GM23338 (cell line): ENCODE results near the gene HLA-DOA. TPM values are rescaled to one million over a fixed set of nuclear protein-coding genes. Genes with fewer than 3 reads are reported as not detected.
A peak's percentile ranks its signal among the peaks of the same experiment; 100 is the strongest.

Experiments used
- ATAC-seq: fragments of 200-7000 bp; cut with Tn5 transposase; 3 replicates; pipeline ENCODE4 v1.9.1; 2020
- DNase-seq: peaks from one replicate; pipeline ENCODE4 v3.0.0-alpha.2; 2015; ENCODE audit warnings: low spot score
- H2AFZ ChIP-seq: fragments of 200-600 bp; sonication (generic); 2 replicates; pipeline ENCODE4 v1.8.0; 2016; ENCODE audit warnings: antibody characterized with exemption, mild to moderate bottlenecking, moderate library complexity
- H3F3A ChIP-seq: fragments of 200-600 bp; sonication (generic); replicated peaks from 2 replicates; pipeline ENCODE4 v1.8.0; 2017; ENCODE audit warnings: antibody characterized with exemption, mixed run types, low read depth
- H3K27ac ChIP-seq: fragments of 200-600 bp; sonication (generic); 2 replicates; pipeline ENCODE4 v1.6.1; 2016; ENCODE audit warnings: low read depth
- H3K27me3 ChIP-seq: fragments of 200-600 bp; sonication (generic); 2 replicates; pipeline ENCODE4 v1.8.0; 2016; ENCODE audit warnings: mild to moderate bottlenecking, mixed run types, moderate library complexity; ENCODE audit not compliant: insufficient read depth
- H3K36me3 ChIP-seq: fragments of 200-600 bp; sonication (generic); 2 replicates; pipeline ENCODE4 v1.8.0; 2016; ENCODE audit warnings: mild to moderate bottlenecking; ENCODE audit not compliant: insufficient read depth
- H3K4me1 ChIP-seq: fragments of 200-600 bp; sonication (generic); 2 replicates; pipeline ENCODE4 v1.8.0; 2016; ENCODE audit warnings: mild to moderate bottlenecking, moderate library complexity; ENCODE audit not compliant: insufficient read depth
- H3K4me2 ChIP-seq: fragments of 200-600 bp; sonication (generic); 2 replicates; pipeline ENCODE4 v1.7.1; 2017; ENCODE audit warnings: mixed run types
- H3K4me3 ChIP-seq: fragments of 200-600 bp; sonication (generic); 2 replicates; pipeline ENCODE4 v1.6.1; 2016; ENCODE audit warnings: mixed run types
- H3K79me2 ChIP-seq: fragments of 200-600 bp; sonication (generic); replicated peaks from 2 replicates; pipeline ENCODE4 v1.8.0; 2017; ENCODE audit warnings: mild to moderate bottlenecking; ENCODE audit not compliant: insufficient read depth
- H3K9me2 ChIP-seq: fragments of 200-600 bp; sonication (generic); 2 replicates; pipeline ENCODE4 v1.8.0; 2017; ENCODE audit not compliant: insufficient read depth
- H4K20me1 ChIP-seq: fragments of 200-600 bp; sonication (generic); replicated peaks from 2 replicates; pipeline ENCODE4 v1.8.0; 2017; ENCODE audit warnings: mild to moderate bottlenecking; ENCODE audit not compliant: insufficient read depth
- H3K27ac Mint-ChIP-seq: 2 replicates; pipeline ENCODE4 v1.8.0; 2020; ENCODE audit warnings: inconsistent platforms, mild to moderate bottlenecking, moderate library complexity, mixed read lengths
- H3K27me3 Mint-ChIP-seq: 3 replicates; pipeline ENCODE4 v1.8.0; 2022; ENCODE audit warnings: low read depth, mild to moderate bottlenecking, moderate library complexity, mixed read lengths, inconsistent platforms; ENCODE audit not compliant: insufficient read depth, poor library complexity
- H3K36me3 Mint-ChIP-seq: 3 replicates; pipeline ENCODE4 v1.8.0; 2021; ENCODE audit warnings: low read depth, mild to moderate bottlenecking, inconsistent platforms, moderate library complexity, mixed read lengths
- H3K4me1 Mint-ChIP-seq: 3 replicates; pipeline ENCODE4 v1.8.0; 2020; ENCODE audit warnings: mild to moderate bottlenecking, inconsistent platforms, mixed read lengths
- H3K4me3 Mint-ChIP-seq: 3 replicates; pipeline ENCODE4 v1.8.0; 2021; ENCODE audit warnings: moderate library complexity, mild to moderate bottlenecking, inconsistent platforms, mixed read lengths
- H3K9me3 Mint-ChIP-seq: 3 replicates; pipeline ENCODE4 v1.8.0; 2020; ENCODE audit warnings: moderate library complexity, mild to moderate bottlenecking, inconsistent platforms, mixed read lengths
- CREB1 ChIP-seq: fragments of 250-450 bp; sonication (Bioruptor Pico); IDR thresholded peaks from 2 replicates; pipeline ENCODE4 v1.5.0; 2020; ENCODE audit warnings: low read depth, mild to moderate bottlenecking, moderate library complexity
- CTCF ChIP-seq, 2 experiments: fragments of 200-600 bp in 1 of 2; sonication (generic) in 1 of 2; conservative IDR thresholded peaks; 2 replicates each; pipeline versions ENCODE4 v1.5.1 to v1.6.1; 2016 to 2017; ENCODE audit warnings: antibody characterized with exemption in 2 of 2, low read depth in 2 of 2, mild to moderate bottlenecking in 2 of 2, moderate library complexity in 1 of 2
- EZH2 ChIP-seq: fragments of 200-600 bp; sonication (generic); IDR thresholded peaks from one replicate; pipeline ENCODE4 v1.8.0; 2017; ENCODE audit warnings: antibody characterized with exemption, mild to moderate bottlenecking, low read depth; ENCODE audit not compliant: unreplicated experiment
- EZH2phosphoT487 ChIP-seq: fragments of 200-600 bp; sonication (generic); IDR thresholded peaks from one replicate; pipeline ENCODE4 v1.8.1; 2018; ENCODE audit warnings: antibody characterized with exemption; ENCODE audit not compliant: unreplicated experiment
- JUNB ChIP-seq: IDR thresholded peaks from one replicate; pipeline ENCODE4 v1.6.1; 2016; ENCODE audit warnings: antibody characterized with exemption; ENCODE audit not compliant: unreplicated experiment
- NANOG ChIP-seq: IDR thresholded peaks from 2 replicates; pipeline ENCODE4 v1.6.1; 2016; ENCODE audit warnings: antibody characterized with exemption, borderline replicate concordance
- POLR2AphosphoS5 ChIP-seq: IDR thresholded peaks from 2 replicates; pipeline ENCODE4 v1.6.1; 2016; ENCODE audit warnings: antibody characterized with exemption, low read depth
- REST ChIP-seq: IDR thresholded peaks from one replicate; pipeline ENCODE4 v1.6.1; 2018; ENCODE audit warnings: antibody characterized with exemption; ENCODE audit not compliant: unreplicated experiment
- STAT1 ChIP-seq: IDR thresholded peaks from one replicate; pipeline ENCODE4 v1.6.1; 2016; ENCODE audit warnings: antibody characterized with exemption; ENCODE audit not compliant: unreplicated experiment
- ZNF114 ChIP-seq: fragments of 250-450 bp; sonication (Bioruptor Pico); IDR thresholded peaks from 2 replicates; pipeline ENCODE4 v1.5.0; 2020; ENCODE audit warnings: mild to moderate bottlenecking, moderate library complexity
- ZNF331 ChIP-seq: fragments of 250-450 bp; sonication (Bioruptor Pico); IDR thresholded peaks from 2 replicates; pipeline ENCODE4 v1.5.0; 2020; ENCODE audit warnings: low read depth, mild to moderate bottlenecking, moderate library complexity
- polyA plus RNA-seq: library from polyadenylated mRNA; unstranded; fragments of >200 nt; fragmentation: Nextera tagmentation; extraction: Ambion mirVana; gene quantifications from 2 replicates; pipeline ENCODE4 v1.2.1, GENCODE V29; 2016
- total RNA-seq: library from RNA; depleted of rRNA; stranded (reverse); fragments of >200 nt; shearing (Covaris generic); gene quantifications from 2 replicates; pipeline ENCODE4 v1.2.3, GENCODE V29; 2014
- TF ChIP-seq, protein P1 (sequence below): IDR thresholded peaks from 2 replicates; pipeline ENCODE4 v1.6.1; 2016; ENCODE audit warnings: antibody characterized with exemption
- TF ChIP-seq, protein P2 (sequence below): fragments of 250-450 bp; sonication (Bioruptor Pico); IDR thresholded peaks from 2 replicates; pipeline ENCODE4 v1.5.0; 2020; ENCODE audit warnings: mild to moderate bottlenecking, moderate library complexity

Gene HLA-DOA
- total and polyA plus RNA-seq, 2 experiments from 2014 or later: 4.8 to 30.5 TPM

GRCh38 chr6:33018418-33018817, 9.0 kb upstream of the HLA-DOA start:
- Mint-ChIP-seq H3K4me3 (no peak overlapping the region; the same call in 2 of the 3 replicates), H3K27ac (no peak overlapping the region), H3K9me3 (no peaks in the 10 kb centered on the region), H3K36me3 (no peaks in the 10 kb centered on the region), H3K4me1 (peaks cover 12% of the 10 kb centered on the region), H3K27me3 (peaks cover 6% of the 10 kb centered on the region)
- ATAC-seq (no peak), DNase-seq (no peak)
- H2AFZ ChIP-seq: peak overlapping the region; percentile 52; the same call in 1 of the 2 replicates
- H3K27me3 ChIP-seq: no peaks in the 10 kb centered on the region
- H3K27ac ChIP-seq: no peak overlapping the region
- H3K36me3 ChIP-seq: no peaks in the 10 kb centered on the region
- no peaks in the 10 kb centered on the region for H3K79me2 ChIP-seq
- no peaks in the 10 kb centered on the region for H4K20me1 ChIP-seq
- 0 out of 2 replicates have a peak, but pooled peaks cover 2% of the 10 kb centered on the region for H3K4me1 ChIP-seq
- no peak overlapping the region for H3K4me2 ChIP-seq
- no peaks in the 10 kb centered on the region; the same call in 1 of the 2 replicates for H3K9me2 ChIP-seq
- H3K4me3 ChIP-seq: no peak overlapping the region
- no peaks in the 10 kb centered on the region for H3F3A ChIP-seq
- TF ChIP-seq EZH2phosphoT487 (no peak), CREB1 (no peak), ZNF331 (no peak), EZH2 (no peak), NANOG (no peak), STAT1 (no peak), ZNF114 (CRISPR knock-in tag) (no peak), CTCF (conservative IDR thresholded peaks at IDR 0.05; ENCODE audit: low read depth in 2 of 2) (no peak), REST (no peak), JUNB (no peak), POLR2AphosphoS5 (no peak)
- TF ChIP-seq, protein P1, sequence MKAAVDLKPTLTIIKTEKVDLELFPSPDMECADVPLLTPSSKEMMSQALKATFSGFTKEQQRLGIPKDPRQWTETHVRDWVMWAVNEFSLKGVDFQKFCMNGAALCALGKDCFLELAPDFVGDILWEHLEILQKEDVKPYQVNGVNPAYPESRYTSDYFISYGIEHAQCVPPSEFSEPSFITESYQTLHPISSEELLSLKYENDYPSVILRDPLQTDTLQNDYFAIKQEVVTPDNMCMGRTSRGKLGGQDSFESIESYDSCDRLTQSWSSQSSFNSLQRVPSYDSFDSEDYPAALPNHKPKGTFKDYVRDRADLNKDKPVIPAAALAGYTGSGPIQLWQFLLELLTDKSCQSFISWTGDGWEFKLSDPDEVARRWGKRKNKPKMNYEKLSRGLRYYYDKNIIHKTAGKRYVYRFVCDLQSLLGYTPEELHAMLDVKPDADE: no peak
- TF ChIP-seq, protein P2, sequence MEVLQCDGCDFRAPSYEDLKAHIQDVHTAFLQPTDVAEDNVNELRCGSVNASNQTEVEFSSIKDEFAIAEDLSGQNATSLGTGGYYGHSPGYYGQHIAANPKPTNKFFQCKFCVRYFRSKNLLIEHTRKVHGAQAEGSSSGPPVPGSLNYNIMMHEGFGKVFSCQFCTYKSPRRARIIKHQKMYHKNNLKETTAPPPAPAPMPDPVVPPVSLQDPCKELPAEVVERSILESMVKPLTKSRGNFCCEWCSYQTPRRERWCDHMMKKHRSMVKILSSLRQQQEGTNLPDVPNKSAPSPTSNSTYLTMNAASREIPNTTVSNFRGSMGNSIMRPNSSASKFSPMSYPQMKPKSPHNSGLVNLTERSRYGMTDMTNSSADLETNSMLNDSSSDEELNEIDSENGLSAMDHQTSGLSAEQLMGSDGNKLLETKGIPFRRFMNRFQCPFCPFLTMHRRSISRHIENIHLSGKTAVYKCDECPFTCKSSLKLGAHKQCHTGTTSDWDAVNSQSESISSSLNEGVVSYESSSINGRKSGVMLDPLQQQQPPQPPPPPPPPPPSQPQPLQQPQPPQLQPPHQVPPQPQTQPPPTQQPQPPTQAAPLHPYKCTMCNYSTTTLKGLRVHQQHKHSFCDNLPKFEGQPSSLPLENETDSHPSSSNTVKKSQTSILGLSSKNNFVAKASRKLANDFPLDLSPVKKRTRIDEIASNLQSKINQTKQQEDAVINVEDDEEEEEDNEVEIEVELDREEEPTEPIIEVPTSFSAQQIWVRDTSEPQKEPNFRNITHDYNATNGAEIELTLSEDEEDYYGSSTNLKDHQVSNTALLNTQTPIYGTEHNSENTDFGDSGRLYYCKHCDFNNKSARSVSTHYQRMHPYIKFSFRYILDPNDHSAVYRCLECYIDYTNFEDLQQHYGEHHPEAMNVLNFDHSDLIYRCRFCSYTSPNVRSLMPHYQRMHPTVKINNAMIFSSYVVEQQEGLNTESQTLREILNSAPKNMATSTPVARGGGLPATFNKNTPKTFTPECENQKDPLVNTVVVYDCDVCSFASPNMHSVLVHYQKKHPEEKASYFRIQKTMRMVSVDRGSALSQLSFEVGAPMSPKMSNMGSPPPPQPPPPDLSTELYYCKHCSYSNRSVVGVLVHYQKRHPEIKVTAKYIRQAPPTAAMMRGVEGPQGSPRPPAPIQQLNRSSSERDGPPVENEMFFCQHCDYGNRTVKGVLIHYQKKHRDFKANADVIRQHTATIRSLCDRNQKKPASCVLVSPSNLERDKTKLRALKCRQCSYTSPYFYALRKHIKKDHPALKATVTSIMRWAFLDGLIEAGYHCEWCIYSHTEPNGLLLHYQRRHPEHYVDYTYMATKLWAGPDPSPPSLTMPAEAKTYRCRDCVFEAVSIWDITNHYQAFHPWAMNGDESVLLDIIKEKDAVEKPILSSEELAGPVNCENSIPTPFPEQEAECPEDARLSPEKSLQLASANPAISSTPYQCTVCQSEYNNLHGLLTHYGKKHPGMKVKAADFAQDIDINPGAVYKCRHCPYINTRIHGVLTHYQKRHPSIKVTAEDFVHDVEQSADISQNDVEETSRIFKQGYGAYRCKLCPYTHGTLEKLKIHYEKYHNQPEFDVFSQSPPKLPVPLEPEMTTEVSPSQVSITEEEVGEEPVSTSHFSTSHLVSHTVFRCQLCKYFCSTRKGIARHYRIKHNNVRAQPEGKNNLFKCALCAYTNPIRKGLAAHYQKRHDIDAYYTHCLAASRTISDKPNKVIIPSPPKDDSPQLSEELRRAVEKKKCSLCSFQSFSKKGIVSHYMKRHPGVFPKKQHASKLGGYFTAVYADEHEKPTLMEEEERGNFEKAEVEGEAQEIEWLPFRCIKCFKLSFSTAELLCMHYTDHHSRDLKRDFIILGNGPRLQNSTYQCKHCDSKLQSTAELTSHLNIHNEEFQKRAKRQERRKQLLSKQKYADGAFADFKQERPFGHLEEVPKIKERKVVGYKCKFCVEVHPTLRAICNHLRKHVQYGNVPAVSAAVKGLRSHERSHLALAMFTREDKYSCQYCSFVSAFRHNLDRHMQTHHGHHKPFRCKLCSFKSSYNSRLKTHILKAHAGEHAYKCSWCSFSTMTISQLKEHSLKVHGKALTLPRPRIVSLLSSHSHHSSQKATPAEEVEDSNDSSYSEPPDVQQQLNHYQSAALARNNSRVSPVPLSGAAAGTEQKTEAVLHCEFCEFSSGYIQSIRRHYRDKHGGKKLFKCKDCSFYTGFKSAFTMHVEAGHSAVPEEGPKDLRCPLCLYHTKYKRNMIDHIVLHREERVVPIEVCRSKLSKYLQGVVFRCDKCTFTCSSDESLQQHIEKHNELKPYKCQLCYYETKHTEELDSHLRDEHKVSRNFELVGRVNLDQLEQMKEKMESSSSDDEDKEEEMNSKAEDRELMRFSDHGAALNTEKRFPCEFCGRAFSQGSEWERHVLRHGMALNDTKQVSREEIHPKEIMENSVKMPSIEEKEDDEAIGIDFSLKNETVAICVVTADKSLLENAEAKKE (CRISPR knock-in tag): no peak
